Right atrium auricular region (tissue), 2 donors: ENCODE results near the gene STAMBPL1. TPM values are rescaled to one million over a fixed set of nuclear protein-coding genes. Genes with fewer than 3 reads are reported as not detected.

Experiments used
- DNase-seq: peaks from one replicate; pipeline ENCODE4 v3.0.0-alpha.2; 2019; ENCODE audit warnings: low spot score
- H3K27ac ChIP-seq, 2 donors: fragments of 200-600 bp; sonication (generic); 1 replicate in 1 of 2; 2 replicates in 1 of 2; pipeline ENCODE4 v1.5.1; 2016 to 2019
- H3K27me3 ChIP-seq, 2 donors: fragments of 200-600 bp; sonication (generic); one replicate each; pipeline versions ENCODE4 v1.5.1 to v1.6.0; 2017 to 2019
- H3K36me3 ChIP-seq: fragments of 200-600 bp; sonication (generic); one replicate; pipeline ENCODE4 v1.5.1; 2016
- H3K4me1 ChIP-seq, 2 donors: fragments of 200-600 bp; sonication (generic); one replicate each; pipeline versions ENCODE4 v1.5.1 to v1.6.0; 2017 to 2019
- H3K4me3 ChIP-seq, 2 donors: fragments of 200-600 bp; sonication (generic); 1 replicate in 1 of 2; 2 replicates in 1 of 2; pipeline ENCODE4 v1.5.1; 2017 to 2019; ENCODE audit warnings: mild to moderate bottlenecking in 1 of 2, moderate library complexity in 1 of 2
- H3K9me3 ChIP-seq, 2 donors: fragments of 200-600 bp; sonication (generic); one replicate each; pipeline ENCODE4 v1.5.1; 2019
- total RNA-seq, 2 donors: library from RNA; depleted of rRNA; stranded (reverse); fragments of >200 nt; gene quantifications; one replicate each; pipeline ENCODE4 v1.1.0, GENCODE V29; 2016
- TF ChIP-seq, protein P1 (sequence below), 2 donors: fragments of 200-600 bp; sonication (generic); IDR thresholded peaks; one replicate each; pipeline ENCODE4 v1.5.1; 2019; ENCODE audit warnings: antibody characterized with exemption in 2 of 2

Gene STAMBPL1
- total RNA-seq, 2 donors from 2014 or later, result 8.8 to 13.8 TPM

DNA sequence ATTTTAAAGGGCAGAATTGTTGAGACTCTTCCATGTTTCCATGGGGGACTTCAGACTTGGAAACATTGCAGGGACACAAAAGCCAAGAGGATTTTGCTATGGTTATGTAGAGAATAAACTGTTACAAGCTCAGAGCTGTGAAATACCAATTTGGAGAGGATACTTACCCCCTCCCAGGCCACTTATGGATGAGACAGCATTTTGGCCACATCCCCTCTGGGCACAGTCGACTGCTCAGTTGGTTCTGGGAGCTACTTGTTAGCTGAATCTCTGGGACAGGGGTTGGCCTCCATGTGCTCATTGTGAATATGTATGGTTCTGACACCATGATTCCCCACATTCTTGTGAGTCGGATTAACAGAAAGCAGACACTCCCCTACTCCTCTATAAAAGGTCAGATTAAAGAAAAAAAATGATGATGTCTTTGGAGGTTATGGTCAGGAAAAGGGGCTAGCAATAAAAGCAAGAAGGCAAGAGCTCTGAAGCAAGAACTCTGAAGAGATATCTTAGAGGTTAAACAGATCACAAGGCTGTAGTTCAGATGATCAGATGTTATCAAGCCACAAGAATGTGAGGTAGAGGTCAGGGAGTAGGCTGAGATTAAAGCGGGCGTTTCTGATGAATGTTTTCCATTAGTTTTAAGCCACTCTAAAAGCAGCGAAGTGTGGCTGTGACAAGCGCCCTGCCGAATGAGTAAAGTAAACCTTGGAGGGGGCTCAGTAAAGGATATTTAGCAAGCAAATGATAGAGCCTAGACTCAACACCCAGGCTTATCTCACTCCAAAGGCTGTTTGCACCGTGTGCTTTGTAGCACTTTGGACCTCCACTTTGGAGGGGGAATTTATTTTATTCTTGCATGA lies 17.2 kb downstream of the STAMBPL1 start:
- peaks cover 0 to 81% of the 10 kb centered on the region in 2 donors for H3K4me1 ChIP-seq
- DNase-seq, result no peak
- H3K27me3 ChIP-seq, result no peaks in the 10 kb centered on the region
- no peaks in the 10 kb centered on the region for H3K9me3 ChIP-seq
- peak overlapping the region; percentile 73 to 86 for H3K27ac ChIP-seq
- TF ChIP-seq, protein P1, sequence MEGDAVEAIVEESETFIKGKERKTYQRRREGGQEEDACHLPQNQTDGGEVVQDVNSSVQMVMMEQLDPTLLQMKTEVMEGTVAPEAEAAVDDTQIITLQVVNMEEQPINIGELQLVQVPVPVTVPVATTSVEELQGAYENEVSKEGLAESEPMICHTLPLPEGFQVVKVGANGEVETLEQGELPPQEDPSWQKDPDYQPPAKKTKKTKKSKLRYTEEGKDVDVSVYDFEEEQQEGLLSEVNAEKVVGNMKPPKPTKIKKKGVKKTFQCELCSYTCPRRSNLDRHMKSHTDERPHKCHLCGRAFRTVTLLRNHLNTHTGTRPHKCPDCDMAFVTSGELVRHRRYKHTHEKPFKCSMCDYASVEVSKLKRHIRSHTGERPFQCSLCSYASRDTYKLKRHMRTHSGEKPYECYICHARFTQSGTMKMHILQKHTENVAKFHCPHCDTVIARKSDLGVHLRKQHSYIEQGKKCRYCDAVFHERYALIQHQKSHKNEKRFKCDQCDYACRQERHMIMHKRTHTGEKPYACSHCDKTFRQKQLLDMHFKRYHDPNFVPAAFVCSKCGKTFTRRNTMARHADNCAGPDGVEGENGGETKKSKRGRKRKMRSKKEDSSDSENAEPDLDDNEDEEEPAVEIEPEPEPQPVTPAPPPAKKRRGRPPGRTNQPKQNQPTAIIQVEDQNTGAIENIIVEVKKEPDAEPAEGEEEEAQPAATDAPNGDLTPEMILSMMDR (IDR thresholded peaks at IDR 0.05), result no peak
- H3K4me3 ChIP-seq, result no peak overlapping the region
- H3K36me3 ChIP-seq, result no peaks in the 10 kb centered on the region

DNA sequence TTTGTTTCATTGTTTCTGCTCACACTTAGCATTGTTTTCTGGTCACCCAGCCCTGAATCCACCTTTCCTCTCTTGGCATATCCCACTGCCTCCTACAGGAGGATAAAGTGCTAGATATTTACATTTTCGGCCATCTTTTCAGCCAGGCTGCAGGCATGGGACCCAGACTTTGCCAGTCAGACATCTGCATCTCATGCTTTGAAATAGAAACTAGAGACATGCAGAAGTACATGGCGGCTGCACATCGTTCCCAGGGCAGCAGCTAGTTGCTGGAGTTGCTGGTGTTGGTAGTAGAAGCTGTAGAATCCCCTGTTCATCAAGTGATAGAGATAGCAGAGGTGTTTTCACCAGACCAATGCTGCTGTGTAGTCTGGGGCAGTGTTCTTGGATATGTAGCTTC lies 18.7 kb downstream of the STAMBPL1 start:
- TF ChIP-seq, protein P1 (IDR thresholded peaks at IDR 0.05), result no peak
- DNase-seq, result no peak
- H3K27me3 ChIP-seq, result no peaks in the 10 kb centered on the region
- peaks cover 0 to 74% of the 10 kb centered on the region in 2 donors for H3K4me1 ChIP-seq
- H3K4me3 ChIP-seq, result no peak overlapping the region
- no peaks in the 10 kb centered on the region for H3K36me3 ChIP-seq
- H3K9me3 ChIP-seq, result no peaks in the 10 kb centered on the region
- H3K27ac ChIP-seq, result no peak overlapping the region

DNA sequence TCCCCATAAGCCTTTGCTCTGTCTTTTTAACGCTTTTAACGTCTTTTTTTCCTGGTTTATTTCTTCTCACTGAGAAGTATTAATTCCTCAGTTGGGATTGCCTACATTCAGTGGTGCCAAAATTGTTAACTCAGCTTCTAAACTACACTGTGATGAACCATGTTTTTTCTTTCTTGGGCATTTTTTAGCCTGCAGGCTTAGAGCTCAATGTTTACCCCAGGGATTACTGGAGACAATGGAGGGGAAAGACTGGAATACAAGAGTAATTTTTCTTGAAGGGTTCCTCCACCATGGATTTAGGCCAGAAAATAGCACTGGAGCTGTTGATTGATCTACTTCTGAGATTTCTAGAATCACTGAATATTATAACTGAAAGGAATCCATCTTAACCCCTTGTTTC lies 19.8 kb downstream of the STAMBPL1 start:
- Histone ChIP-seq H3K9me3 (no peaks in the 10 kb centered on the region), H3K36me3 (no peaks in the 10 kb centered on the region), H3K4me3 (no peak overlapping the region)

DNA sequence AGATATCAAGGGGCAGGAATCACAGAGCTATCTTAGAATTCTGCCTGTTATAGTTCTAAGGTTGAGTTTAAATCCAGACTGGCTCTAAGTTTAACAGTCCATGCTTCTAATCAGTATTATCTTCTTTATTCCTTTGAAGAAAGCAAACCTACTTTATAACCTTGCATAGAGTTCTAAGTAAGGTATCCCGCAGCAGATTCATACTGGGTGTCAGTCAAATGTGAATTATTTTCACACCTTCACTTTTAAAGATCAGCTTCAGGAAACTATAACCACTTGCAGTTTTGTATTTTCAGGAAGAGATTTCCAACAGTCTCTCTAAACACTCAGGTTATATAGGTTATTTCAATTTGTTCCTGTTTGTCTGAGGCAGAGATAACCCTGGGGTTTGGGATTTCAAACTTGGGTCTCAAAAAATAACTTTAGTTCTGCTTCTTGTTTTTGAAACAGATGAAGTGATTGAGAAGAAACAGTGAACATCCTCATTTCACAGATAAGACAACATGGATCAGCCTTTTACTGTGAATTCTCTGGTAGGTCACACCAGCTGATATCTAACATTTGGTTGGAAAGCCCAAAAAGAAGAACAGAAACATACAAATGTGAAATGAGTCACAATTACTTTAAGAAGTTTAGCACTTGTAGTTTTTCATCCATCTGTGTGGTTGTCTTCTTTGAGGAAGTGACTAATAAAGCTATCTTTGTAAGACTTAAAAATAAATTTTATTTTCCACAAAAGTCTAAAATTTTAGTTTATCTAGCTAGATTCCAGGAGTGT lies 21.4 kb downstream of the STAMBPL1 start:
- no peak for DNase-seq
- Histone ChIP-seq H3K27me3 (no peaks in the 10 kb centered on the region), H3K27ac (peak overlapping the region; percentile 23 to 31), H3K36me3 (peaks cover 4% of the 10 kb centered on the region), H3K4me1 (peaks cover 0 to 49% of the 10 kb centered on the region in 2 donors), H3K9me3 (no peaks in the 10 kb centered on the region), H3K4me3 (no peak overlapping the region)
- TF ChIP-seq, protein P1 (IDR thresholded peaks at IDR 0.05), result no peak

More for the DNA sequence above, 19.8 kb downstream of the STAMBPL1 start:
- no peak for DNase-seq
- Histone ChIP-seq H3K4me1 (peaks cover 0 to 65% of the 10 kb centered on the region in 2 donors), H3K27me3 (no peaks in the 10 kb centered on the region), H3K27ac (peak overlapping the region in 1 of 2 donors; percentile 5)
- TF ChIP-seq, protein P1 (IDR thresholded peaks at IDR 0.05), result no peak

DNA sequence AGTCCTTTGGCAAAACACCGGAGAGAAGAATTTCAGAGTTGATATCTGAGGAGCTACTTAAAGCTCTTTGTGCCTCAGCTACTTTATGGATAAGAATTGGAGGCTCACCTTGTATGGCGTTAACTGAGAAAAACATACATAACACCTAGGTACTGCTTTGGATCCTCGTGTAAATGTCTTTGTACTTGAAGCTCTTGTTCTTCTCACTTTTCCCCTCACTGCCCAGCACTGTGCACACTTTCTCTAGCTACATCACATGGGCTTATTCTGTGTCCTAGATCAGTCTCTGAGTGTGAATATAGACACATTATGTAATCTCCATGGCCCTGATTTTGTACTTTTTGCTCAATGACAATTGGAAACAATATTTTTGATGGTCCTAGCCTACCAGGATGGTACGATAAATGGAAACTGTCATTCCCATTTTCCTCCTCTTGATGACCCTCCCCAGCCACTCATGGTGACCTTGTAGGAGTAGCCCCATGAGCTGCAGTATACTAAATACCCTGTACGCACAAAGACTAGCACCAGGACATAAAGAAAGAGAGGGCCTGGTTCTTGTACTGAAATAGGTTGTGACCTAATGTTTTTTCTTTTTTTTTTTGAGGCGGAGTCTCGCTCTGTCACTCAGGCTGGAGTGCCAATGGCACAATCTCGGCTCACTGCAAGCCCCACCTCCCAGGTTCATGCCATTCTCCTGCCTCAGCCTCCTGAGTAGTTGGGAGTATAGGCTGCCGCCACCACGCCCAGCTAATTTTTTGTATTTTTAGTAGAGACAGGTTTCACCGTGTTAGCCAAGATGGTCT lies 22.1 kb downstream of the STAMBPL1 start:
- no peak overlapping the region for H3K4me3 ChIP-seq
- H3K9me3 ChIP-seq, result no peaks in the 10 kb centered on the region
- peaks cover 0 to 42% of the 10 kb centered on the region in 2 donors for H3K4me1 ChIP-seq
- H3K36me3 ChIP-seq, result peaks cover 4% of the 10 kb centered on the region
- TF ChIP-seq, protein P1 (IDR thresholded peaks at IDR 0.05), result no peak
- H3K27me3 ChIP-seq, result no peaks in the 10 kb centered on the region
- peak overlapping the region; percentile 23 to 31 for H3K27ac ChIP-seq
- DNase-seq, result no peak
